ENCODE results near the gene XCL2. TPM values are rescaled to one million over a fixed set of nuclear protein-coding genes. Genes with fewer than 3 reads are reported as not detected.

XCL2 gene
- total and polyA plus RNA-seq, 10 of the 15 experiments (the other 5 are each of a cell fraction or from before 2014, with no cell fraction given) = 0.50 to 299 (median 4.8) TPM

GRCh38 chr1:168509875-168510791, 33.7 kb downstream of the XCL2 start (continued):
- TF ChIP-seq E4F1 (IDR thresholded peaks at IDR 0.05; ENCODE audit: borderline replicate concordance, partially characterized antibody) (peak; percentile 59), SMAD1 (IDR thresholded peaks at IDR 0.05; ENCODE audit: low read depth, partially characterized antibody) (peak; percentile 49), SUZ12 (IDR thresholded peaks at IDR 0.05; ENCODE audit: unreplicated experiment) (no peak), TAF1 (IDR thresholded peaks at IDR 0.05; ENCODE audit: borderline replicate concordance, low read depth, low read length) (no peak), CHD2 (IDR thresholded peaks at IDR 0.05; ENCODE audit: borderline replicate concordance, low read depth, low read length) (peak; percentile 23; the same call in 1 of the 2 replicates), E2F8 (IDR thresholded peaks at IDR 0.05; ENCODE audit: low read depth, partially characterized antibody) (no peak), JUND (IDR thresholded peaks at IDR 0.05; ENCODE audit: low read depth, low read length) (no peak), RBBP5 (conservative IDR thresholded peaks at IDR 0.05) (no peak), CREM (IDR thresholded peaks at IDR 0.05; ENCODE audit: low read depth) (peak; percentile 52; the same call in 1 of the 2 replicates), BRCA1 (IDR thresholded peaks at IDR 0.05; ENCODE audit: low read depth, low read length) (no peak), SP1 (IDR thresholded peaks at IDR 0.05; ENCODE audit: low read depth, low read length) (peak; percentile 66), IKZF2 (IDR thresholded peaks at IDR 0.05) (peak; percentile 98), CEBPB (IDR thresholded peaks at IDR 0.05; ENCODE audit: borderline replicate concordance in 1 of 2, low read depth in 2 of 2, low read length in 2 of 2) (no peak), BMI1 (IDR thresholded peaks at IDR 0.05; ENCODE audit: borderline replicate concordance) (peak; percentile 68), CREB1 (IDR thresholded peaks at IDR 0.05; ENCODE audit: low read depth) (peak; percentile 68), POU2F2 (IDR thresholded peaks at IDR 0.05; ENCODE audit: borderline replicate concordance, low read depth, low read length) (no peak), SREBF2 (IDR thresholded peaks at IDR 0.05; ENCODE audit: low read length) (no peak), SREBF1 (IDR thresholded peaks at IDR 0.05; ENCODE audit: low read length) (no peak), IRF4 (IDR thresholded peaks at IDR 0.05; ENCODE audit: low read depth, low read length) (no peak; the same call in none of the 2 replicates), NKRF (conservative IDR thresholded peaks at IDR 0.05) (0 out of 2 replicates have a peak, but pooled peaks have one; percentile 16), SIN3A (IDR thresholded peaks at IDR 0.05; ENCODE audit: low read depth, low read length) (no peak), NR2C1 (IDR thresholded peaks at IDR 0.05) (no peak), ATF3 (IDR thresholded peaks at IDR 0.05; ENCODE audit: borderline replicate concordance, extremely low read depth, low read depth, low read length) (no peak), FOXK2 (IDR thresholded peaks at IDR 0.05) (no peak)
